ENCODE results near the gene COLQ. TPM values are rescaled to one million over a fixed set of nuclear protein-coding genes. Genes with fewer than 3 reads are reported as not detected.
A peak's percentile ranks its signal among the peaks of the same experiment; 100 is the strongest.
"Not testable (repeated sequence)": the region's sequence is repeated elsewhere in the genome, so short reads cannot be mapped to it uniquely, and the experiment has no call there.

Gene COLQ
- total RNA-seq, 2 experiments from 2014 or later: 0.48 to 0.74 TPM

- Mint-ChIP-seq H3K4me1 (no peaks in the 10 kb centered on the region), H3K4me3 (no peak overlapping the region)
These were observed 34.5 kb downstream of the COLQ start for GRCh38 chr3:15486979-15487378.

DNA sequence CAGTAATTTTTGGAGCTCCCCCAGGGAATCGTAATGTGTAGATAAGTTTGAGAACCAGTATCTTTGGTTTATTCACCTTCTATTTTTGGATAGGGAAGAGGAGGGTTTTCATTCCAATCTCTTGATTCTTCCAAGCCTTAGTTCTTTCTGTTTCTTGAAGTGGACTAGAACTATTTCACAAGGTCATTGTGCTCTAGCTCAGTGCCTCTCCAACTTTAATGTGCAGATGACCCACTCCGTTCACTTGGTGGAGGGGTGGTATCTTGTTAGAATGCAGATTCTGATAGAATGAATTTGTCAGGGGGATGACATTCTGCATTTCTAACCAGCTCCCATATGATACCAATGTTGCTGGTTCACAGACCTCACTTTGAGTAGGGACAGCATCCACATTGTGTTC is 35.5 kb downstream of the COLQ start:
- Mint-ChIP-seq H3K27ac (no peak overlapping the region), H3K4me3 (no peak overlapping the region), H3K4me1 (no peaks in the 10 kb centered on the region), H3K36me3 (peaks cover 6% of the 10 kb centered on the region), H3K27me3 (peaks cover 4% of the 10 kb centered on the region), H3K9me3 (peaks cover under 1% of the 10 kb centered on the region)
- no peak for DNase-seq

More at GRCh38 chr3:15486979-15487378, 34.5 kb downstream of the COLQ start:
- H3K27ac Mint-ChIP-seq: no peak overlapping the region
- H3K36me3 Mint-ChIP-seq: peaks cover 6% of the 10 kb centered on the region
- H3K27me3 Mint-ChIP-seq: peaks cover 4% of the 10 kb centered on the region
- no peaks in the 10 kb centered on the region for H3K9me3 Mint-ChIP-seq
- DNase-seq: no peak

GRCh38 chr3:15484551-15484950 is 37.0 kb downstream of the COLQ start:
- not testable (repeated sequence) for H3K4me1 Mint-ChIP-seq, DNase-seq, H3K27me3 Mint-ChIP-seq, H3K9me3 Mint-ChIP-seq, H3K36me3 Mint-ChIP-seq, H3K27ac Mint-ChIP-seq, H3K4me3 Mint-ChIP-seq

- Mint-ChIP-seq H3K27me3 (peaks cover 4% of the 10 kb centered on the region), H3K4me3 (no peak overlapping the region), H3K9me3 (peaks cover 3% of the 10 kb centered on the region), H3K36me3 (peaks cover 2% of the 10 kb centered on the region), H3K27ac (no peak overlapping the region), H3K4me1 (peaks cover 1% of the 10 kb centered on the region)
- DNase-seq: no peak
These were observed 41.9 kb downstream of the COLQ start for GRCh38 chr3:15479400-15480224.

- Mint-ChIP-seq H3K27me3 (peaks cover 3% of the 10 kb centered on the region), H3K36me3 (no peaks in the 10 kb centered on the region), H3K27ac (no peak overlapping the region), H3K9me3 (peaks cover 3% of the 10 kb centered on the region), H3K4me1 (peaks cover 1% of the 10 kb centered on the region), H3K4me3 (no peak overlapping the region)
- DNase-seq: no peak
These were observed 42.9 kb downstream of the COLQ start for GRCh38 chr3:15478640-15478979.

GRCh38 chr3:15477951-15478639 is 43.4 kb downstream of the COLQ start:
- Mint-ChIP-seq H3K9me3 (peaks cover 3% of the 10 kb centered on the region), H3K36me3 (no peaks in the 10 kb centered on the region), H3K27ac (no peak overlapping the region), H3K27me3 (no peaks in the 10 kb centered on the region), H3K4me3 (no peak overlapping the region), H3K4me1 (peaks cover 1% of the 10 kb centered on the region)
- DNase-seq: no peak

GRCh38 chr3:15476378-15476777 is 45.1 kb downstream of the COLQ start:
- DNase-seq: no peak
- Mint-ChIP-seq H3K4me1 (peaks cover 1% of the 10 kb centered on the region), H3K36me3 (no peaks in the 10 kb centered on the region), H3K4me3 (no peak overlapping the region), H3K9me3 (peaks cover 3% of the 10 kb centered on the region), H3K27ac (no peak overlapping the region), H3K27me3 (no peaks in the 10 kb centered on the region)

- Mint-ChIP-seq H3K36me3 (no peaks in the 10 kb centered on the region), H3K27ac (no peak overlapping the region), H3K4me3 (no peak overlapping the region), H3K4me1 (peaks cover 1% of the 10 kb centered on the region), H3K9me3 (no peaks in the 10 kb centered on the region), H3K27me3 (no peaks in the 10 kb centered on the region)
- no peak for DNase-seq
These were observed 46.3 kb downstream of the COLQ start for GRCh38 chr3:15475161-15475560.

- H3K4me1 Mint-ChIP-seq: no peaks in the 10 kb centered on the region
- no peaks in the 10 kb centered on the region for H3K36me3 Mint-ChIP-seq
- H3K27ac Mint-ChIP-seq: no peak overlapping the region
- no peak for DNase-seq
- H3K27me3 Mint-ChIP-seq: no peaks in the 10 kb centered on the region
- H3K4me3 Mint-ChIP-seq: no peak overlapping the region
- no peaks in the 10 kb centered on the region for H3K9me3 Mint-ChIP-seq
These were observed 49.6 kb downstream of the COLQ start for GRCh38 chr3:15471861-15472260.

DNA sequence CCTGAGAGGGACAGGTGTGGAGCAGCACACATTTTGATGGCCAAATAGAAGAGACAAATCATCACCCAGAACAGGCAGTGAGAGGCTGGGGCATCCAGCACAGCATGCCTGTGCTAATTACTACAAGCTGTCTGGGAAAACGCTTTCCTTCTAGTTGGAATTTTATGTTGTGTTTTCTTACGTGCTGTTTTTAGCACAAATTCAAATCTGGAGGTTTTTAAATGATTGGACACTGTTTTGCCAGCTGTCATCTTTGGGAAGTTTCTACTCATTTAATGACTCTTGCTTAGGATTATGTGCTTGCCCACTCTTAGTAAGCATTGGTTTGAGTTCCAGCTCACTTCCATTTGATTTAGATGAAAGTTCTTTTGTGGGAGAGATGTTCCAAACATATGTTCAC is 50.7 kb downstream of the COLQ start:
- no peak overlapping the region for H3K27ac Mint-ChIP-seq
- no peaks in the 10 kb centered on the region for H3K4me1 Mint-ChIP-seq
- H3K27me3 Mint-ChIP-seq: no peaks in the 10 kb centered on the region
- no peak overlapping the region for H3K4me3 Mint-ChIP-seq
- H3K9me3 Mint-ChIP-seq: no peaks in the 10 kb centered on the region
- no peaks in the 10 kb centered on the region for H3K36me3 Mint-ChIP-seq
- DNase-seq: no peak

- no peaks in the 10 kb centered on the region for H3K36me3 Mint-ChIP-seq
- no peaks in the 10 kb centered on the region for H3K4me1 Mint-ChIP-seq
- H3K27me3 Mint-ChIP-seq: no peaks in the 10 kb centered on the region
- no peaks in the 10 kb centered on the region for H3K9me3 Mint-ChIP-seq
- no peak for DNase-seq
- no peak overlapping the region for H3K27ac Mint-ChIP-seq
- no peak overlapping the region for H3K4me3 Mint-ChIP-seq
These were observed 51.2 kb downstream of the COLQ start for GRCh38 chr3:15470261-15470660.

GRCh38 chr3:15467227-15468181 is 54.0 kb downstream of the COLQ start:
- Mint-ChIP-seq H3K36me3 (no peaks in the 10 kb centered on the region), H3K27me3 (no peaks in the 10 kb centered on the region), H3K4me3 (no peak overlapping the region), H3K27ac (no peak overlapping the region), H3K4me1 (peaks cover 3% of the 10 kb centered on the region), H3K9me3 (no peaks in the 10 kb centered on the region)
- DNase-seq: no peak

GRCh38 chr3:15465876-15466585 is 55.5 kb downstream of the COLQ start:
- DNase-seq: no peak
- no peak overlapping the region for H3K4me3 Mint-ChIP-seq
- no peak overlapping the region for H3K27ac Mint-ChIP-seq
- no peaks in the 10 kb centered on the region for H3K9me3 Mint-ChIP-seq
- H3K36me3 Mint-ChIP-seq: no peaks in the 10 kb centered on the region
- H3K27me3 Mint-ChIP-seq: no peaks in the 10 kb centered on the region
- peaks cover 12% of the 10 kb centered on the region for H3K4me1 Mint-ChIP-seq

DNA sequence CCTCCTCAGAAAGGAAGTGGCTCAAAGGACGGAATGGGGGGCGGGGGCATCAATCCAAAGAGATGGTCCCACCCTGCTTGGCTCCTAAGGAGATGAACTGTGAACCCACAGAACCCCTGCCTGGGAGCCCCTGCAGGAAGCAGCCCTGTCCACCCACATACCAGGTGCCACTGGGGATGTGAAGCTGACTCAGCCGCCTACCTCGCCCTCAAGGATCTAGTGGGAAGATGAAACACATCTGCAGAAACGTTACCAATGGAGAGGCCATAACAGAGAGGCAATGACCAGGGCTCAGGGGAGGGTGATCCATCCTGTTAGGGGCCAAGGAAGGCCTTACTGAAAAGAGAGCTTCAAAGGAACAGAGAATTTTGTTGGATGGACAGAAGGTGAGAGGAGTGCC is 59.1 kb downstream of the COLQ start:
- H3K36me3 Mint-ChIP-seq: no peaks in the 10 kb centered on the region
- peak; percentile 6 for DNase-seq
- H3K27ac Mint-ChIP-seq: no peak overlapping the region

More for the DNA sequence above, 59.1 kb downstream of the COLQ start:
- H3K4me1 Mint-ChIP-seq: peaks cover 16% of the 10 kb centered on the region
- no peaks in the 10 kb centered on the region for H3K9me3 Mint-ChIP-seq
- no peaks in the 10 kb centered on the region for H3K27me3 Mint-ChIP-seq
- no peak overlapping the region for H3K4me3 Mint-ChIP-seq
